Ishikawa (cell line): ENCODE measurements around the gene COX6A2.

Source experiments
- CEBPB ChIP-seq: IDR thresholded peaks from 2 replicates; pipeline ENCODE4 v1.6.1; 2012
- CREB1 ChIP-seq: IDR thresholded peaks from 2 replicates; pipeline ENCODE4 v1.6.1; 2012; ENCODE audit warnings: low read depth
- EGR1 ChIP-seq: IDR thresholded peaks from 2 replicates; pipeline ENCODE4 v1.6.1; 2012
- EP300 ChIP-seq: IDR thresholded peaks from 2 replicates; pipeline ENCODE4 v1.6.1; 2012; ENCODE audit warnings: borderline replicate concordance
- FOXM1 ChIP-seq: IDR thresholded peaks from 2 replicates; pipeline ENCODE4 v1.6.1; 2012; ENCODE audit warnings: low read depth, borderline replicate concordance
- MAX ChIP-seq: IDR thresholded peaks from 2 replicates; pipeline ENCODE4 v1.6.1; 2012
- NFIC ChIP-seq: IDR thresholded peaks from 2 replicates; pipeline ENCODE4 v1.6.1; 2012
- RAD21 ChIP-seq: IDR thresholded peaks from 2 replicates; pipeline ENCODE4 v1.6.1; 2012; ENCODE audit warnings: low read depth
- REST ChIP-seq: IDR thresholded peaks from 2 replicates; pipeline ENCODE4 v1.6.1; 2012; ENCODE audit warnings: low read depth, mild to moderate bottlenecking
- TAF1 ChIP-seq: IDR thresholded peaks from 2 replicates; pipeline ENCODE4 v1.6.1; 2012; ENCODE audit warnings: low read depth, mild to moderate bottlenecking
- TCF12 ChIP-seq: IDR thresholded peaks from 2 replicates; pipeline ENCODE4 v1.6.1; 2012; ENCODE audit warnings: low read depth
- TEAD4 ChIP-seq: IDR thresholded peaks from 2 replicates; pipeline ENCODE4 v1.6.1; 2012
- YY1 ChIP-seq: IDR thresholded peaks from 2 replicates; pipeline ENCODE4 v1.6.1; 2012; ENCODE audit warnings: low read depth
- ZBTB7A ChIP-seq: IDR thresholded peaks from 2 replicates; pipeline ENCODE4 v1.6.1; 2012; ENCODE audit warnings: low read depth
- TF ChIP-seq, protein P1 (sequence below): IDR thresholded peaks from 2 replicates; pipeline ENCODE4 v1.6.1; 2012

The COX6A2 gene

GRCh38 chr16:31474173-31474714 lies 46.1 kb upstream of the COX6A2 start:
- no peak for TF ChIP-seq FOXM1
- TF ChIP-seq CREB1, result no peak
- no peak for TF ChIP-seq TEAD4
- no peak for TF ChIP-seq RAD21
- TF ChIP-seq CEBPB, result no peak
- TF ChIP-seq MAX, result no peak
- no peak for TF ChIP-seq EP300
- TF ChIP-seq TAF1, result no peak
- TF ChIP-seq YY1, result no peak
- TF ChIP-seq NFIC, result no peak
- no peak for TF ChIP-seq TCF12
- TF ChIP-seq, protein P1, sequence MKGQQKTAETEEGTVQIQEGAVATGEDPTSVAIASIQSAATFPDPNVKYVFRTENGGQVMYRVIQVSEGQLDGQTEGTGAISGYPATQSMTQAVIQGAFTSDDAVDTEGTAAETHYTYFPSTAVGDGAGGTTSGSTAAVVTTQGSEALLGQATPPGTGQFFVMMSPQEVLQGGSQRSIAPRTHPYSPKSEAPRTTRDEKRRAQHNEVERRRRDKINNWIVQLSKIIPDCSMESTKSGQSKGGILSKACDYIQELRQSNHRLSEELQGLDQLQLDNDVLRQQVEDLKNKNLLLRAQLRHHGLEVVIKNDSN, result no peak
- no peak for TF ChIP-seq REST
- TF ChIP-seq EGR1, result no peak
- TF ChIP-seq ZBTB7A, result no peak

GRCh38 chr16:31473264-31473984 lies 45.3 kb upstream of the COX6A2 start:
- TF ChIP-seq CREB1, result no peak
- TF ChIP-seq REST, result no peak

DNA sequence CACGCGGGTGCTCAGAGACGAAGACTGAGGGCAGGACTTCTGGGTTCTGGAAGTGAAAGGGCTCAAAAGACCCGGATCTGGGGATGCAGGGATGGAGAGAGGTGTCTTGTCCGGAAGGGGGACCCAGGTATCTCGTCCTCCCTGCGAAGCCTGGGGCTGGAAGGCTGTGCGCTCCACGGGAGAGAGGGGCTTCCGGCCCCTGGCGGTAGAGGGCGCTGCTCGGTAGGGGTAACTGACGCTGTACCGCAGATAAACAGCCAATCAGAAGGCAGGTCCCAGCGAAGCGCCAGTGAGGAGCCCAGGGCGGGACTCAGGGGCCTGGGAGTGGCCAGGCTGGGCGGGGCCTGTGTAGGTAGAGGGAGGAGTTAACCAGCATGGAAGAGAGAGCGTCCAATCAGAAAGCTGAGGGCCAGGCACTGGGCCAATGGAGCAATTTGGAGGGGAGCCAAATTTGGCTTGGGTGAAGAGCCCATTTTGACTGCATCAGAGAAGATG lies 44.6 kb upstream of the COX6A2 start:
- TF ChIP-seq ZBTB7A (no peak), MAX (peak; percentile 19; the same call in 1 of the 2 replicates), TCF12 (peak; percentile 22; the same call in 1 of the 2 replicates), REST (no peak), FOXM1 (peak; percentile 85), CEBPB (no peak), NFIC (peak; percentile 90), CREB1 (no peak), EP300 (no peak), YY1 (peak; percentile 49; the same call in 1 of the 2 replicates), TEAD4 (no peak), EGR1 (no peak), TAF1 (peak; percentile 44), RAD21 (peak; percentile 42; the same call in 1 of the 2 replicates)
- TF ChIP-seq, protein P1, result no peak

- TF ChIP-seq YY1 (peak; percentile 23; the same call in 1 of the 2 replicates), MAX (no peak), TAF1 (0 out of 2 replicates have a peak, but pooled peaks have one; percentile 38), NFIC (no peak), TEAD4 (no peak), EGR1 (no peak), ZBTB7A (no peak), TCF12 (no peak), EP300 (no peak), CEBPB (no peak), REST (no peak)
These were observed 43.9 kb upstream of the COX6A2 start, which contains the start of gene TGFB1I1 for GRCh38 chr16:31471875-31472708. Gene TGFB1I1, plus strand, starts transcription at chr16:31472152. Its CDS starts 37 bp downstream, at chr16:31472189.
